Esophagus squamous epithelium (tissue), 4 donors: Measurements from ENCODE around the gene SORCS1.

Experiments
- POLR2A ChIP-seq, 4 donors: fragments of 450-650 bp; IDR thresholded peaks; one replicate each; pipeline ENCODE4 v1.6.1; 2017; ENCODE audit warnings: antibody characterized with exemption in 4 of 4, mild to moderate bottlenecking in 4 of 4, moderate library complexity in 3 of 4
- TF ChIP-seq, protein P1 (sequence below), 6 experiments: fragments of 450-650 bp in 4 of 6; fragments of 200-600 bp in 2 of 6; sonication (generic) in 2 of 6; IDR thresholded peaks; one replicate each; pipeline ENCODE4 v1.5.1; 2016 to 2019; ENCODE audit warnings: antibody characterized with exemption in 6 of 6, mild to moderate bottlenecking in 4 of 6, moderate library complexity in 4 of 6

DNA sequence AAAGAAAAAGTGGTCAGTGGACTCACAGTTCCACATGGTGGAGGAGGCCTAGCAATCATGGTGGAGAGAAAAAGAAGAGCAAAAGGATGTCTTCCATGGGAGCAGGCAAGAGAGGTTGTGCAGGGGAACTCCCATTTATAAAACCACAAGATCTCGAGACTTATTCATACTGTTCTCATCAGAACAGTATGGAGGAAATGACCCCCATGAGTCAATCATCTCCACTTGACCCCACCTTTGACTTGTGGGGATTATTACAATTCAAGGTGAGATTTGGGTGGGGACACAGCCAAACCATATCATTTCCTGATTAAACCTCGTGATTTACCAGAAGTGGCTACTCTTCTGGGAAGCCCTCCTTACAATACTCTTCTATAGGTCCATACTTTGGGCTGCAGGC is 160.1 kb downstream of the SORCS1 start:
- TF ChIP-seq, protein P1, sequence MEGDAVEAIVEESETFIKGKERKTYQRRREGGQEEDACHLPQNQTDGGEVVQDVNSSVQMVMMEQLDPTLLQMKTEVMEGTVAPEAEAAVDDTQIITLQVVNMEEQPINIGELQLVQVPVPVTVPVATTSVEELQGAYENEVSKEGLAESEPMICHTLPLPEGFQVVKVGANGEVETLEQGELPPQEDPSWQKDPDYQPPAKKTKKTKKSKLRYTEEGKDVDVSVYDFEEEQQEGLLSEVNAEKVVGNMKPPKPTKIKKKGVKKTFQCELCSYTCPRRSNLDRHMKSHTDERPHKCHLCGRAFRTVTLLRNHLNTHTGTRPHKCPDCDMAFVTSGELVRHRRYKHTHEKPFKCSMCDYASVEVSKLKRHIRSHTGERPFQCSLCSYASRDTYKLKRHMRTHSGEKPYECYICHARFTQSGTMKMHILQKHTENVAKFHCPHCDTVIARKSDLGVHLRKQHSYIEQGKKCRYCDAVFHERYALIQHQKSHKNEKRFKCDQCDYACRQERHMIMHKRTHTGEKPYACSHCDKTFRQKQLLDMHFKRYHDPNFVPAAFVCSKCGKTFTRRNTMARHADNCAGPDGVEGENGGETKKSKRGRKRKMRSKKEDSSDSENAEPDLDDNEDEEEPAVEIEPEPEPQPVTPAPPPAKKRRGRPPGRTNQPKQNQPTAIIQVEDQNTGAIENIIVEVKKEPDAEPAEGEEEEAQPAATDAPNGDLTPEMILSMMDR (IDR thresholded peaks at IDR 0.05): no peak
- no peak for TF ChIP-seq POLR2A (IDR thresholded peaks at IDR 0.05)
